Stomach (tissue), 4 donors: ENCODE measurements around the gene GNRHR.

Source experiments
- CTCF ChIP-seq, 7 experiments: fragments of 450-650 bp in 4 of 7; fragments of 200-600 bp in 3 of 7; sonication (generic) in 3 of 7; IDR thresholded peaks; one replicate each; pipeline ENCODE4 v1.5.1; 2016 to 2019; ENCODE audit warnings: antibody characterized with exemption in 7 of 7, control low read depth in 2 of 7, mild to moderate bottlenecking in 1 of 7
- POLR2A ChIP-seq, 4 donors: fragments of 450-650 bp; IDR thresholded peaks; one replicate each; pipeline ENCODE4 v1.6.1; 2016; ENCODE audit warnings: antibody characterized with exemption in 4 of 4, control low read depth in 2 of 4, mild to moderate bottlenecking in 1 of 4, moderate library complexity in 1 of 4

GRCh38 chr4:67765401-67765800 is 11.2 kb upstream of the GNRHR start:
- TF ChIP-seq POLR2A (IDR thresholded peaks at IDR 0.05): no peak
- no peak for TF ChIP-seq CTCF (IDR thresholded peaks at IDR 0.05)
